K562 (cell line): ENCODE results near the gene ANO3.

ENCODE experiments used
- CTCF ChIP-seq, 3 experiments: IDR thresholded peaks in 2 of 3; conservative IDR thresholded peaks in 1 of 3; 2 replicates each; pipeline ENCODE4 v1.5.1; 2011 to 2012; ENCODE audit warnings: low read length in 3 of 3, mild to moderate bottlenecking in 3 of 3, control low read depth in 2 of 3, improper control_type of control experiment in 1 of 3, inconsistent platforms in 1 of 3, low read depth in 1 of 3, mixed read lengths in 1 of 3, moderate library complexity in 1 of 3; ENCODE audit not compliant: insufficient read depth in 2 of 3
- MAZ ChIP-seq, 2 experiments: fragments of 450-650 bp in 1 of 2; sonication (generic) in 1 of 2; formaldehyde crosslinking; IDR thresholded peaks in 1 of 2; conservative IDR thresholded peaks in 1 of 2; 2 replicates each; pipeline versions ENCODE4 v1.4.0 to v1.5.0; 2020; ENCODE audit warnings: mild to moderate bottlenecking in 1 of 2, missing genetic modification reagents in 1 of 2
- MGA ChIP-seq: fragments of 450-650 bp; IDR thresholded peaks from 2 replicates; pipeline ENCODE4 v1.6.1; 2016; ENCODE audit warnings: mild to moderate bottlenecking, moderate library complexity
- THRAP3 ChIP-seq: fragments of 450-650 bp; IDR thresholded peaks from 2 replicates; pipeline ENCODE4 v1.6.1; 2016; ENCODE audit warnings: mild to moderate bottlenecking, inconsistent platforms, borderline replicate concordance
- ZBTB8A ChIP-seq: fragments of 450-650 bp; IDR thresholded peaks from 2 replicates; pipeline ENCODE4 v1.6.1; 2018; ENCODE audit warnings: mild to moderate bottlenecking, moderate library complexity; ENCODE audit not compliant: partially characterized antibody
- ZNF24 ChIP-seq: fragments of 450-650 bp; IDR thresholded peaks from 2 replicates; pipeline ENCODE4 v1.6.1; 2016
- TF ChIP-seq, protein P1 (sequence below), 2 experiments: fragments of 450-650 bp; formaldehyde crosslinking in 1 of 2; IDR thresholded peaks; 2 replicates each; pipeline versions ENCODE4 v1.4.0 to v1.6.1; 2014 to 2020; ENCODE audit warnings: mild to moderate bottlenecking in 2 of 2, borderline replicate concordance in 1 of 2, low read depth in 1 of 2
- TF ChIP-seq, protein P2 (sequence below), 2 experiments: fragments of 450-650 bp in 1 of 2; sonication (generic) in 1 of 2; formaldehyde crosslinking; conservative IDR thresholded peaks; 2 replicates each; pipeline versions ENCODE4 v1.4.0 to v1.8.1; 2020 to 2022; ENCODE audit warnings: mild to moderate bottlenecking in 1 of 2, missing genetic modification reagents in 1 of 2

- TF ChIP-seq, protein P1, sequence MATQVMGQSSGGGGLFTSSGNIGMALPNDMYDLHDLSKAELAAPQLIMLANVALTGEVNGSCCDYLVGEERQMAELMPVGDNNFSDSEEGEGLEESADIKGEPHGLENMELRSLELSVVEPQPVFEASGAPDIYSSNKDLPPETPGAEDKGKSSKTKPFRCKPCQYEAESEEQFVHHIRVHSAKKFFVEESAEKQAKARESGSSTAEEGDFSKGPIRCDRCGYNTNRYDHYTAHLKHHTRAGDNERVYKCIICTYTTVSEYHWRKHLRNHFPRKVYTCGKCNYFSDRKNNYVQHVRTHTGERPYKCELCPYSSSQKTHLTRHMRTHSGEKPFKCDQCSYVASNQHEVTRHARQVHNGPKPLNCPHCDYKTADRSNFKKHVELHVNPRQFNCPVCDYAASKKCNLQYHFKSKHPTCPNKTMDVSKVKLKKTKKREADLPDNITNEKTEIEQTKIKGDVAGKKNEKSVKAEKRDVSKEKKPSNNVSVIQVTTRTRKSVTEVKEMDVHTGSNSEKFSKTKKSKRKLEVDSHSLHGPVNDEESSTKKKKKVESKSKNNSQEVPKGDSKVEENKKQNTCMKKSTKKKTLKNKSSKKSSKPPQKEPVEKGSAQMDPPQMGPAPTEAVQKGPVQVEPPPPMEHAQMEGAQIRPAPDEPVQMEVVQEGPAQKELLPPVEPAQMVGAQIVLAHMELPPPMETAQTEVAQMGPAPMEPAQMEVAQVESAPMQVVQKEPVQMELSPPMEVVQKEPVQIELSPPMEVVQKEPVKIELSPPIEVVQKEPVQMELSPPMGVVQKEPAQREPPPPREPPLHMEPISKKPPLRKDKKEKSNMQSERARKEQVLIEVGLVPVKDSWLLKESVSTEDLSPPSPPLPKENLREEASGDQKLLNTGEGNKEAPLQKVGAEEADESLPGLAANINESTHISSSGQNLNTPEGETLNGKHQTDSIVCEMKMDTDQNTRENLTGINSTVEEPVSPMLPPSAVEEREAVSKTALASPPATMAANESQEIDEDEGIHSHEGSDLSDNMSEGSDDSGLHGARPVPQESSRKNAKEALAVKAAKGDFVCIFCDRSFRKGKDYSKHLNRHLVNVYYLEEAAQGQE (IDR thresholded peaks at IDR 0.05; ENCODE audit: borderline replicate concordance), result no peak
- TF ChIP-seq, protein P1 (CRISPR knock-in tag; IDR thresholded peaks at IDR 0.05; ENCODE audit: low read depth), result no peak
- no peak for TF ChIP-seq CTCF (IDR thresholded peaks at IDR 0.05 in 2 of 3, conservative IDR thresholded peaks at IDR 0.05 in 1 of 3; ENCODE audit: insufficient read depth in 2 of 3, low read depth in 1 of 3, low read length in 3 of 3)
- TF ChIP-seq, protein P2, sequence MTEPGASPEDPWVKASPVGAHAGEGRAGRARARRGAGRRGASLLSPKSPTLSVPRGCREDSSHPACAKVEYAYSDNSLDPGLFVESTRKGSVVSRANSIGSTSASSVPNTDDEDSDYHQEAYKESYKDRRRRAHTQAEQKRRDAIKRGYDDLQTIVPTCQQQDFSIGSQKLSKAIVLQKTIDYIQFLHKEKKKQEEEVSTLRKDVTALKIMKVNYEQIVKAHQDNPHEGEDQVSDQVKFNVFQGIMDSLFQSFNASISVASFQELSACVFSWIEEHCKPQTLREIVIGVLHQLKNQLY (CRISPR knock-in tag; conservative IDR thresholded peaks at IDR 0.05), result no peak
- no peak for TF ChIP-seq MGA
- no peak for TF ChIP-seq ZBTB8A
- TF ChIP-seq MAZ (CRISPR knock-in tag; conservative IDR thresholded peaks at IDR 0.05 in 1 of 2, IDR thresholded peaks at IDR 0.05 in 1 of 2), result no peak
- no peak for TF ChIP-seq ZNF24
- no peak for TF ChIP-seq THRAP3
These were observed 16.8 kb downstream of the ANO3 start for GRCh38 chr11:26348776-26349175.
